ENCODE data around the gene TNFAIP8L1.
A peak's percentile ranks its signal among the peaks of the same experiment; 100 is the strongest.

Gene TNFAIP8L1

DNA sequence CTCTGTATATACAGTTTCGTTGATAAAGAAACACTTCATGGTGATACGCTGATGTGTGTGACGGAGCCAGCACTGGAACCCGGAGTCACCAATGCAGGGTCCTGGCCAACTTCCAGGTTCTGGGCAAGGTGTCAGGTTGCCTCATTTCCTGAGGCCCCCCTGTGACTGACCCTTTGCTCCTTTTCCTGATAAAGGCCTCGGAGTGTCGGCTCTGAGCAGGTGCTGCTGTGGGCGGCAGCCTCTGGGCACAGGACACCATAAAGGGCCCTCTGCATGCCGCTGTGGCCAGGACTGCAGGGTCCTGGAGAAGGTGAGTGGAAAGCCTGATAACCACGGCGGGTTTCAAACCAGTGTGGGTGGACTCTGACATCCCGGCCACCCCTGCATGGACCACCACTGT is 48.1 kb downstream of the TNFAIP8L1 start:
- TF ChIP-seq FOXP2 (optimal IDR thresholded peaks at IDR 0.05; ENCODE audit: control extremely low read depth, extremely low read length, insufficient read depth) (no peak), POLR2AphosphoS5 (IDR thresholded peaks at IDR 0.05; ENCODE audit: borderline replicate concordance, low read depth, low read length) (no peak), EZH2 (IDR thresholded peaks at IDR 0.05) (no peak)
- Histone ChIP-seq H3K27ac (no peak overlapping the region), H3K9ac (ENCODE audit: insufficient read length) (no peak overlapping the region), H3K9me3 (ENCODE audit: low read depth, low read length) (no peaks in the 10 kb centered on the region), H3K4me3 (no peak overlapping the region), H3K36me3 (ENCODE audit: insufficient read depth, low read length) (no peaks in the 10 kb centered on the region; the same call in 1 of the 2 replicates)
- no peak for DNase-seq (ENCODE audit: low read depth, low spot score)

DNA sequence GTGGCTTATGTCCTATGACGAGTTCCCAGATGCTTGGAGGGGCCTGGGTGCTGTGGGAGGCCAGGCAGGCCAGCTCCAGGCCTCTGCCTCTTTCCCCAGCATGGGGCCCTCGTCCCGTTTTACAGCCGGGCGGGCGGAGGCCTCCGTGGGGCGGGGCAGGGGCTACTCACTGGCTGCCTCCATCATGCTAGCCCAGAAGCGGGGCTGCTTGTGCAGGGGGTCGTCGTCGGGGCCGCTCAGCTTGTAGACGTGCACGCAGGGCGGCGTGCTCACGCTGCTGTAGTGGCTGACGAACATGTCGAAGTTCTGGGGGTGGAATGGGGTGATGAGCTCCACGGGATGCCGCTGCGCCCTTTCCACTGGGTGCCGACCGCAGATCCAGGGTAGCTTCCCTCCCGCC is 49.3 kb downstream of the TNFAIP8L1 start:
- Histone ChIP-seq H3K27ac (no peak overlapping the region), H3K9me3 (ENCODE audit: low read depth, low read length) (no peaks in the 10 kb centered on the region), H3K9ac (ENCODE audit: insufficient read length) (no peak overlapping the region), H3K4me3 (no peak overlapping the region), H3K36me3 (ENCODE audit: insufficient read depth, low read length) (peaks cover 4% of the 10 kb centered on the region; the same call in 1 of the 2 replicates)
- TF ChIP-seq FOXP2 (optimal IDR thresholded peaks at IDR 0.05; ENCODE audit: control extremely low read depth, extremely low read length, insufficient read depth) = no peak
- TF ChIP-seq EZH2 (IDR thresholded peaks at IDR 0.05) = no peak
- no peak for TF ChIP-seq POLR2AphosphoS5 (IDR thresholded peaks at IDR 0.05; ENCODE audit: borderline replicate concordance, low read depth, low read length)
- DNase-seq (ENCODE audit: low read depth, low spot score) = no peak

DNA sequence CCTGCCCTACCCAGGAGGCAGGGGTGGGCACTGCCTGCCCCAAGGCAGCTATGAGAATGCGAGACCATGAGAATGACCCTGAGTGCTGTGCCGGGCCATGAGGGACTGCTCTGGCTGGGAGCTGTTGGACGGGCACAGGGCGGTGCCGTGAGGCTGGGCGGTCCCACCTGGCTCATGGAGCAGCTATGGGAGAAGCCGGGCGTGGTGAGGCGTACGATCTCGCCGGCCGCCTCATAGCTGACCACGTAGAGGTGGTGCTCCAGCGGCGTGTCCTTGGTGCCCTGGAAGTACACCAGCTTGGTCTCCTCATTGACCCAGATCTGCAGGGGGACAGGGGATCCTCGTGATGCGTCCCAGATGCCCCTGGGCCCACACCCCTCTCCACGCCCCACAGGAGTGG is 50.1 kb downstream of the TNFAIP8L1 start:
- DNase-seq (ENCODE audit: low read depth, low spot score) = no peak
- Histone ChIP-seq H3K27ac (no peak overlapping the region), H3K36me3 (ENCODE audit: insufficient read depth, low read length) (peaks cover 11% of the 10 kb centered on the region), H3K9ac (ENCODE audit: insufficient read length) (no peak overlapping the region), H3K4me3 (no peak overlapping the region), H3K9me3 (ENCODE audit: low read depth, low read length) (no peaks in the 10 kb centered on the region)
- TF ChIP-seq FOXP2 (optimal IDR thresholded peaks at IDR 0.05; ENCODE audit: control extremely low read depth, extremely low read length, insufficient read depth) = no peak
- TF ChIP-seq EZH2 (IDR thresholded peaks at IDR 0.05) = no peak
- TF ChIP-seq POLR2AphosphoS5 (IDR thresholded peaks at IDR 0.05; ENCODE audit: borderline replicate concordance, low read depth, low read length) = no peak

DNA sequence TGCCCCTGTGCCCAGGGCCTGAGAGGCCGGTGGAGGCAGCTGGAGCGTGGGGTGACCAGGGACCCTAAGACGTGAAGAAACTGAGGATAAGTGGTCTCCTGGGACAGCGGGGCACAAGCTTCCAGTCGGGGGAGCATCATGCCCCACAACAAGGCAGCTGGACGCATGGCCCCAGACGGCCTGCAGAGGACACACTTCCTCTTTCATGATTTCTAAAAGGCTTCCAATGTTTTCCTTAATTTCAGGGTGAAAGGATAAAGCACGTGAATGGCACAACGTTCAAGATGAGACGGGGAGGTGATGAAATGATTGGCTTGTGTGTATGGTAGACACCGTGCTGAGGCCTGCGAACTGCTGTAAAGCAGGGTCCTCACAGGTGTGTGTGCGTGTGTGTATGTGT is 51.0 kb downstream of the TNFAIP8L1 start:
- H3K4me3 ChIP-seq = no peak overlapping the region
- no peaks in the 10 kb centered on the region for H3K9me3 ChIP-seq (ENCODE audit: low read depth, low read length)
- no peak for TF ChIP-seq POLR2AphosphoS5 (IDR thresholded peaks at IDR 0.05; ENCODE audit: borderline replicate concordance, low read depth, low read length)
- no peak for TF ChIP-seq EZH2 (IDR thresholded peaks at IDR 0.05)
- TF ChIP-seq FOXP2 (optimal IDR thresholded peaks at IDR 0.05; ENCODE audit: control extremely low read depth, extremely low read length, insufficient read depth) = no peak
- peaks cover 11% of the 10 kb centered on the region for H3K36me3 ChIP-seq (ENCODE audit: insufficient read depth, low read length)
- DNase-seq (ENCODE audit: low read depth, low spot score) = no peak
- no peak overlapping the region for H3K27ac ChIP-seq
- H3K9ac ChIP-seq (ENCODE audit: insufficient read length) = no peak overlapping the region

DNA sequence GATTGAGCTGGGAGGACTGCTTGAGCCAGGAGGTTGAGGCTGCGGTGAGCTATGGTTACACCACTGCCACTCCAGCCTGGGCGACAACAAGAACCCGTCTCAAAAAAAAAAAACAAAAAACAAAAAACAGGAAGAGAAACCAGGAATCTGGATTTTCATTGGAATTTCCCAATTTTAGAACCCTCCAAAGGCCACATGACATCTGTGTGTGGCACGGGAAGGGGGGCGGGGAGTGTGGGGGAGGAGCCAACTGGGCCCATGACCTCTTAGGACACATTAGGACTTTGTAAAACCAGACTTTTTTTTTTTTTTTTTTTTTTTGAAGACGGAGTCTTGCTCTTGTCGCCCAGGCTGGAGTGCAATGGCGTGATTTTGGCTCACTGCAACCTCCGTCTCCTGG is 52.1 kb downstream of the TNFAIP8L1 start:
- peaks cover 11% of the 10 kb centered on the region for H3K36me3 ChIP-seq (ENCODE audit: insufficient read depth, low read length)
- no peak overlapping the region for H3K9ac ChIP-seq (ENCODE audit: insufficient read length)
- no peaks in the 10 kb centered on the region for H3K9me3 ChIP-seq (ENCODE audit: low read depth, low read length)
- no peak overlapping the region for H3K27ac ChIP-seq
- TF ChIP-seq EZH2 (IDR thresholded peaks at IDR 0.05) (no peak), POLR2AphosphoS5 (IDR thresholded peaks at IDR 0.05; ENCODE audit: borderline replicate concordance, low read depth, low read length) (no peak), FOXP2 (optimal IDR thresholded peaks at IDR 0.05; ENCODE audit: control extremely low read depth, extremely low read length, insufficient read depth) (no peak)
- H3K4me3 ChIP-seq = no peak overlapping the region
- DNase-seq (ENCODE audit: low read depth, low spot score) = no peak

DNA sequence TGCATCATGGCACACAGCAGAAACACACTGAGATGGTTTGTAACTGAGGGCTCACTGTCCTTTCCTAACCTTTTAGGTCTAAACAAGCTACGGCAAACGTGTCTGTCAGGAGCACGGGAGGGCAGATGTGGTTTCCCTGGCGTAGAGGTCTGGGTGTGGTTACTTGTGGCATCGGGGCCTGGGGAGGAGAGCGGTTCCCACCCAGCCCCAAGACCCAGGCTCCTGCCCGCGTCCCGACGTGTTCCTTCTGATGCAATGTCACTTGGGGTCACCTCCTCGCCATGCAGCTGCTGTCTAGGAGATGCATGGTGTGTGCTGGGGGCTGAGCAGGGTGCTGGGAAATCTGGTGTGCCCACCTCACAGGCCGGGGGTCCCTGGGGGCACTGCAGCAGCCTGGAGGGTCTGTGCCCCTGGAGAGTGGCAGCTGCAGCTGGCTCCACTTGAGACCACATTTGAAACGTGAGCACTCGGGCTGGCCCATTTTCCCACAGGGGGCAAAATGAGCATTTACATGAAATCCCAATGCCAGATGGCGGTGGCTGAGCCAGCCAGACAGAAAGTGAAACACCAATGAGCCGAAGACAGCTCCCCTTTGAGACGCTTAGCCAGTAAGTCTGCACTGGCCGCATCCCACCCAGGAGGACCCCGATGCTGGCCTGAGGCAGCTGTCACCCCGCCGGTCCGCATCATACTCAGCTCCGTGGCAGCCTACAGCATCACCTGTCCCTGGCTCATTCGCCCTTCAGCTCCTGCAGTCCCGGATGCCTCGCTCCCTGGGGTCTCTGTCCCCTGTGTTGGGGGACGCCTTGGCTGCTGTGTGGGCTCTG is 53.1 kb downstream of the TNFAIP8L1 start:
- Histone ChIP-seq H3K9ac (ENCODE audit: insufficient read length) (no peak overlapping the region), H3K36me3 (ENCODE audit: insufficient read depth, low read length) (peaks cover 11% of the 10 kb centered on the region)

DNA sequence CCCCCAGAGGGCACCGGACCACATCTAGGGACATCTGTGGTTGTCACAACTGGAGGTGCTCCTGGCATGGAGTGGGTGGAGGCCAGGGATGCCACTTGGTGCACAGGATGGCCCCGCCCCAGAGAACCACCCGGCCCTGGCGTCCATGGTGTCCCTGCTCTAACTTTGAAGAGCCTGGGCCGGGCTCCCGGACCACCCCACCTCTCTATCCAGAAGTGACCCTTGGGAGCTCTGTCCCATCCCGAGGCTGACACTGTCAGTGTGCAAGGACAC is 53.7 kb downstream of the TNFAIP8L1 start:
- no peak for DNase-seq (ENCODE audit: low read depth, low spot score)
- TF ChIP-seq EZH2 (IDR thresholded peaks at IDR 0.05) = no peak
- no peak overlapping the region for H3K4me3 ChIP-seq
- no peak overlapping the region for H3K9ac ChIP-seq (ENCODE audit: insufficient read length)
- H3K9me3 ChIP-seq (ENCODE audit: low read depth, low read length) = no peaks in the 10 kb centered on the region
- H3K27ac ChIP-seq = no peak overlapping the region
- peaks cover 11% of the 10 kb centered on the region for H3K36me3 ChIP-seq (ENCODE audit: insufficient read depth, low read length)

More for the DNA sequence above, 53.1 kb downstream of the TNFAIP8L1 start:
- Histone ChIP-seq H3K27ac (no peak overlapping the region), H3K4me3 (no peak overlapping the region), H3K9me3 (ENCODE audit: low read depth, low read length) (no peaks in the 10 kb centered on the region)
- TF ChIP-seq FOXP2 (optimal IDR thresholded peaks at IDR 0.05; ENCODE audit: control extremely low read depth, extremely low read length, insufficient read depth) (no peak), POLR2AphosphoS5 (IDR thresholded peaks at IDR 0.05; ENCODE audit: borderline replicate concordance, low read depth, low read length) (no peak)
- DNase-seq (ENCODE audit: low read depth, low spot score) = no peak

DNA sequence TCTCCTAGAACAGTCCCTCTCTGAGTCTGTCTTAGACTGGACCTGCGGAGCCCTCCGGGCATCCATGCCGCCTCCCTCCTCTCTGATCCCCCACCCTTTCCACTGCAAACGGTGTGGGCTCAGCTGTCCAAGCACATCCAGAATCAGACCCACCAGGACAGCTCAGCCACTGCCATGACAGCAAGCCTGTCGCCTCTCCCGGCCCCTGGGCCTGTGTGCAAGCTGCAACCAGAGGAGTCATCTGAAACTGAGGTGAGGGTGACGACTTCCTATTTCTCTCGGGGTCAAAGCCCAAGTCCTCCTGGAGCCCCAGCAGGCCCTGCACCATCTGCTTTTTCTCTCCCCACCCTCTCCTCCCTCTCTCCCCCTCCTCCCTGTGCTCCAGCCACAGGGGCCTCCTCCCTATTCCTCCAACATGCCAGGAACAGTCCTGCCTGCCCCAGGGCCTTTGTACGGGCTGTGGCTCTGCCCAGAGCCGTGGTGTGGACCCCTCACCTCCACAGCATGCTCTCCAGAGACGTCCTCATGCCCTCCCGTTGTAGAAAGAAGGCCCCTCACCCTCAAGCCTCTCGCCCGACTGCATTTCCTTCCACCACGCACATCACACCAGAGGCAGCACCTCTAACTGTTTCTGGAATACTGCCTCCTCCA is 54.3 kb downstream of the TNFAIP8L1 start:
- H3K9ac ChIP-seq (ENCODE audit: insufficient read length) = peak overlapping the region; percentile 68
- no peaks in the 10 kb centered on the region for H3K9me3 ChIP-seq (ENCODE audit: low read depth, low read length)
- peaks cover 11% of the 10 kb centered on the region for H3K36me3 ChIP-seq (ENCODE audit: insufficient read depth, low read length)

More for the DNA sequence above, 54.3 kb downstream of the TNFAIP8L1 start:
- DNase-seq (ENCODE audit: low read depth, low spot score) = no peak
- TF ChIP-seq POLR2AphosphoS5 (IDR thresholded peaks at IDR 0.05; ENCODE audit: borderline replicate concordance, low read depth, low read length) (no peak), FOXP2 (optimal IDR thresholded peaks at IDR 0.05; ENCODE audit: control extremely low read depth, extremely low read length, insufficient read depth) (no peak), EZH2 (IDR thresholded peaks at IDR 0.05) (no peak)
- H3K27ac ChIP-seq = peak overlapping the region; percentile 97
- peak overlapping the region; percentile 72 for H3K4me3 ChIP-seq
